NCI-H2196 (cell line): ENCODE results near the gene FUBP1.
A peak's percentile ranks its signal among the peaks of the same experiment; 100 is the strongest.
"Not testable (repeated sequence)": the region's sequence is repeated elsewhere in the genome, so short reads cannot be mapped to it uniquely, and the experiment has no call there.

Experiments
- DNase-seq: peaks from one replicate; lab custom pipeline; 2025; ENCODE audit not compliant: unreplicated experiment; lab: John Stamatoyannopoulos, UW

Gene FUBP1, protein sequence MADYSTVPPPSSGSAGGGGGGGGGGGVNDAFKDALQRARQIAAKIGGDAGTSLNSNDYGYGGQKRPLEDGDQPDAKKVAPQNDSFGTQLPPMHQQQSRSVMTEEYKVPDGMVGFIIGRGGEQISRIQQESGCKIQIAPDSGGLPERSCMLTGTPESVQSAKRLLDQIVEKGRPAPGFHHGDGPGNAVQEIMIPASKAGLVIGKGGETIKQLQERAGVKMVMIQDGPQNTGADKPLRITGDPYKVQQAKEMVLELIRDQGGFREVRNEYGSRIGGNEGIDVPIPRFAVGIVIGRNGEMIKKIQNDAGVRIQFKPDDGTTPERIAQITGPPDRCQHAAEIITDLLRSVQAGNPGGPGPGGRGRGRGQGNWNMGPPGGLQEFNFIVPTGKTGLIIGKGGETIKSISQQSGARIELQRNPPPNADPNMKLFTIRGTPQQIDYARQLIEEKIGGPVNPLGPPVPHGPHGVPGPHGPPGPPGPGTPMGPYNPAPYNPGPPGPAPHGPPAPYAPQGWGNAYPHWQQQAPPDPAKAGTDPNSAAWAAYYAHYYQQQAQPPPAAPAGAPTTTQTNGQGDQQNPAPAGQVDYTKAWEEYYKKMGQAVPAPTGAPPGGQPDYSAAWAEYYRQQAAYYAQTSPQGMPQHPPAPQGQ

DNA sequence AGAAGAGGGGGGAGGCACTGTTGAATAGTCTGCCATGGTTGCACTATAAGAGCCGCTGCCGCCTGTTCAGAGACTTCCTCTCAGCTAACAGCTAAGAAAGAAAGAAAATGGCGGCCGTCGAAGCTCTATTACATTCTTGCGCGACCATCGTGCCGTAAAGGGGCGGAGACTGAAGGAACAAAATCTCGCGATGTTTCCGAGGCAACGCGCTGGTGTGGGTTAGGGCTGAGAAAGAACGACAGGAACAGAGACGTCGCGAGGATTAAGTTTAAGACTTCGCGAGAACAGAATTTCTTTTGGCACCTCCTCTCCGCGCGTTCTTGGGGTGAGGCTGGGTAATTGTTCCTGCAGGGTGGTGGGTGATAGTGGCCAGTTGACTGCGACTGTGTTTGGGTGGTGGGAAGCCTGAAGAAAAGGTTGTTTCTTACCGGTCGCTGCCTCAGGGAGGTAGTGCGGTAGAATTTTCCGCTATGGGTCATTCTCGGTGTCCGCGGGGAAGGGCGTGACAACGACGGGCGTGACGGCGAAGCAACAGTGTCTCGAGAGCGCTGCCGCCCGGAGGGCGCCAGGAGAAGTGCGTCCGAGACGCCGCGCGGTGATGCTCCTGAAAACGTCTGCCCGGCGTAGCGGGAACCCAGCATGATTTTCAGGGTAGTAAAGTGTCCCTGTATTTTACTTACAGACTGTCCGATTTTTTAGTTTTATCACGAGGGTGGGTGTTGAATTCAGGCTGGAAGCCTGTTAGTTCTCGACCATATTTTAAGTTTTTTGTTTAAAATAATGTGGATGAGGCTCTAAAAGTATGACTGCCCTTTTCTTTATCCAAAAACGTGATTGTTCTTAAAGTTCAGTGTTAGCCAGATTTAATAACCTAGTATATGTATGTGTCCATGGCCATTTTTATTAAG, at the start of gene FUBP1:
TSS of gene FUBP1 (minus strand) at position 104 of the 908 bp plus-strand sequence. CDS start at position 36, 68 bp downstream.
- DNase-seq: peak; percentile 99

DNA sequence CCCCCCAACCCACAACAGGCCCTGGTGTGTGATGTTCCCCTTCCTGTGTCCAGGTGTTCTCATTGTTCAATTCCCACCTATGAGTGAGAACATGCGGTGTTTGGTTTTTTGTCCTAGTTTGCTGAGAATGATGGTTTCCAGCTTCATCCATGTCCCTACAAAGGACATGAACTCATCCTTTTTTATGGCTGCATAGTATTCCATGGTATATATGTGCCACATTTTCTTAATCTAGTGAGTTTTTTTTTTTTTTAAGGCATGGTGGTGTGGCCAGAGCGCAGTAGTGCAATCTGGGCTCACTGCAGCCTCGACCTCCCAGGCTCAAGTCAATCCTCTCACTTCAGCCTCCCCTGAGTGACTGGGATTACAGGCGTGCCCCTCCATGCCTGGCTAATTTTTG, 42.3 kb upstream of the FUBP1 start:
- not testable (repeated sequence) for DNase-seq

DNA sequence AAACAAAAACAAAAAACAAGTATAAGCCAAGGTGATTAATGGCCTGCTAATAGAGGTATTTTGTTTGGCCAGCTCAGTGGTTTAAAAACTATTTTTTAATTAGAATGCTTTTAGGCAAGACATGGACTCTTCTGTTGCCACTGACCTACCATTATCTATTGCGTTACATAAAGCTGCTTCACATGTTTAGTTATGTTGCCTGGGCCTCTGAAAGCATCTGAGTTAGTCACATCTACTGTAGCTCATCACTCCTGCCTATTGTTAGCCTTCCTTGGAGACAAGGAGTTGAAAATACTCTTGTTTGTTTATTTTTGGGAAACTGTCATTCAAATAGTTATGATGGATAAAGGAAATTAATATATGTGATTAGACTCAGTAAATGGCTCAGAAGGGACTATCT, 40.2 kb upstream of the FUBP1 start:
- no peak for DNase-seq

DNA sequence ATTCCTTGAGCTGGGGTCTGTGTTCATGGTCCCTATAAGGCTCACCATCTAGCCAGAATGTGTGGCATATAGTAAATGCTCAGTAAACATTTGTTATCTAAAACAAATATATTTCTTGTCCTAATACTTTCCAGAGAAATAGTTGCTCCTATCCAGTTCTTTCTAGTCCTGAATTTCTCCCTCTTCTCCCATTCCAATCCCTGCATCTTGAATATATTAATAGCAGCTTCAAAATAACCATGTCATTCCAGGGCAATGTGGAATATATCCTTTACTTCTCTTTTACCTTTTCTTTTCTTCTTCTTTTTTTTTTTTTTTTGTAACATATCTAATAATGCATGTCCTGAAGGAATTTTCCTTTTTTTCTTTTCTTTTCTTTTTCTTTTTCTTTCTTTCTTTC, 36.3 kb upstream of the FUBP1 start:
- no peak for DNase-seq

DNA sequence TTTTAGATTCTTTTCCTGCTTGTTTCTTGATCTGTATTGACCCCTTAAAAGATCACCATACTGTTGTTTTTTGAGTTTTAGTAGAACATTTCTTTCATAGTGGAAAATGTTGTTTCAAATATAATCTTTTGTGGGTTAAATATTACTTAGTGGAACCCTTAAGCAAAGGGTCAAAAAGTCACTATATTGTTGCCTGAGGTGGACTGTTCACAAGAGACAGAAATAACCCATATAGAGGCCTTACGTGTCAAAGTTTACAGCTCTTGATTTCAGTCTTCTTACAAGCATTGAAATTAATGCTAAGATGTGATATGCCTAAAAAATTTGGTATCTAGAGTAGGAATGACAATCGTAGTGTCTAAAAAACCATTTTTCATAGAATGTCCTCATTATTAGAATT, 32.2 kb upstream of the FUBP1 start:
- DNase-seq: no peak

DNA sequence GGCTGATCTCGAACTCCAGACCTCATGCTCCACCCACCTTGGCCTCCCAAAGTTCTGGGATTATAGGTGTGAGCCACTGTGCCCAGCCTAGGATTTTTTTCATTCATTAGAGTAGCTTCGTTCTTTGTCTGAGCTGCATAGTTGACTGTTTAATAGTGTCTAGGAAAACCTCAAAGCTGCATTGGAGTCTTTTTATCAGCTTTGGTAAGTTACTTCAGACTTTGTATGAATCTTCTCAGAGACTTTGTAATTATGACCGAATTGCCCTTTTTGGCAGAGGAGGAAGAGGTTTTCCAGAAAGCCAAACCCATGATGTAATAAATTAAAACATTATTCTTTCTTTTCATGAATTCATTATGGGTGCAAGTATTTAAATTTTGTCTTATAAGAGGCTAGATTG, 31.0 kb upstream of the FUBP1 start:
- no peak for DNase-seq

DNA sequence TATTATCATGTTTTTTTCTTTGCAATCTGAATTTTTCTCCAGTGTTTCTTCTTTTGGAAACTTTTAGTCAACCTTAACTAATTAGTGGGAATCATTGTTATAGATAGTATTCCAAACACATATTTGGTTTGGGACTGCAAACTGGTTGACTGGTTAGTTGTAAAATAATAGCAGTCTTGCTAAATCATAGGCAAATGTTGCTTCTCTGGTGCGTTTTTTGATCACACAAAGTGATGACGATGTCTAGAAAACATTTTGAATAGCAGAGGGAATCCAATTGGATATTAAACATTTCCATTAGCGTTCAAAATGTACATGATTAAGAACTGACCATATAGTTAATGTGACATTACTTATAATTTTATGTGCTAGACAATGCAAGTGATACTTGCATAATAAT, 30.4 kb upstream of the FUBP1 start:
- no peak for DNase-seq

DNA sequence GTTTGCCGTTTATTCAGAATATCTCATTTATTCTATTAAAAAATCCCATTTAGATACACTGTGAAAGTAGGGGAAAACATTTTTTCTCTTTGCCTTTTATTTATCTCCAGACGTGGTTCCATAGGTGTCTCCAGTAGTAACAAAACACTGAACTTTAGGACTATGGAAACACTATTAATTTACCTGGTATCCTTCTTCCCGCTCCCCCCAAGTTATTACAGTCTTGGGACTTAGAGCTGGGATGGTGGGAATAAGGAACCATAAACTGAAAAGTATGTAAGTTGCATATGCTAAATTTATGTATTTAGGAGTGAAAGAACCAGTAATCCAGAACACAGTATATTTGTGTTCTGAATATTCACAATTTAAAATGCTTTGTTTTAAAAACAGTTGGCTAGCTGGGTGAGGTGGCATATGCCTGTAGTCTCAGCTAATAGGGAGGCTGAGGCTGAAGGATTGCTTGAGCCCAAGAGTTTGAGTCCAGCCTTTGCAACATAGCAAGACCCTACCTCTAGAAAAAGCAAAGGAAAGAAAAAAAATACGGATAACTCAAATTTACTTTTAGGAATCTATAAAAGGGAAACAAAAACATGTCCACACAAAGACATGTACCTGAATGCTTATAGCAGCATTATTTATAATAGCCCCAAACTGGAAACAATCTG, 28.9 kb upstream of the FUBP1 start:
- no peak for DNase-seq

DNA sequence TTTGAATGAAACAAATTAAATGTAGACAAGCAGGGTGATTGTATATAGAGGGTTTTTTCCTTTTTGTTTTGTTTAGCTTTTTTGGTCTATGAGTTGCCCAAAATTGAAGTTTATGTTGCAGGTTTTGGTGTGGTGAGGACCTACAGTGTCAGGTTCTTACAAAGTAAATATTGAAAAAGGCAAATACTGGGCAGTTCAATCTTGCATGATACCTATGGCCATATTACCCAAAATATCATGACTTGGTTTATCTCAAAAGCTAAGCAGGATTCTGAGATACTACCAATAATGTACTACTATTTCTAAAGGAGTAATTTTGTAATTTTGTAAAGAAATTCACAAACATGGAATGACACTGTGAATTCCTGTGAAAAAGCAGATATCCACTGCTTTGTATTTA, 27.6 kb upstream of the FUBP1 start:
- no peak for DNase-seq

DNA sequence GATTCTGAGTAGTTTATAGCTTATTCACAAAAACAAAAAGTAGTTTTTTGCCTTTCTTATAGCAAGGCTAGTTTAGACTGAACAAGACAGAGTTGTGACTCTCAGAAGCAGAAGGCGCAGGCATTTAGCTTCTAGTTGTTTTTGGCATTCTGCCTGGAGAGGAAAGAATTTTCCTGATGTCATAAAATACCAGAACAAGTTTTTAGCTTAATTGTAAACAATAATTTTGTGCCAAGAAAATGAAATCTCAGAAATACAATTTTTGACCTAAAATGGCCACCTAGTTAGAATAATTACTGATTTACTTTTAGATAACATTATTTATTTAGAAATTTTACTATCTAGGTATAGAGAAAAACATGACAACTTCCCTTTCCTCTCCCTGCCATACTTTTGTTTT, 26.9 kb upstream of the FUBP1 start:
- DNase-seq: peak; percentile 62

DNA sequence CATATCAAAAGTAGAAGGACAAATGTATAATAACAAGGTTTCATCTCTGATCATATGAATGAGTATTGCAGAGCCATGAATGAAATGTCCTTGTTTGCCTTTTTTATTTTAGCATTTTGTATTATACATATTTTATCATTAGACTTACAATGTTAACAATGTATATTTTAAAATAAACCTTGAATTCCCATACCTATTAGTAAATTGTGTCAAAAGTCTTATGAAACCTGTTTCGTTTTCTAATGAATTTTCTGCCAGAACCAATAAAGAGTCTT, 26.5 kb upstream of the FUBP1 start:
- no peak for DNase-seq

DNA sequence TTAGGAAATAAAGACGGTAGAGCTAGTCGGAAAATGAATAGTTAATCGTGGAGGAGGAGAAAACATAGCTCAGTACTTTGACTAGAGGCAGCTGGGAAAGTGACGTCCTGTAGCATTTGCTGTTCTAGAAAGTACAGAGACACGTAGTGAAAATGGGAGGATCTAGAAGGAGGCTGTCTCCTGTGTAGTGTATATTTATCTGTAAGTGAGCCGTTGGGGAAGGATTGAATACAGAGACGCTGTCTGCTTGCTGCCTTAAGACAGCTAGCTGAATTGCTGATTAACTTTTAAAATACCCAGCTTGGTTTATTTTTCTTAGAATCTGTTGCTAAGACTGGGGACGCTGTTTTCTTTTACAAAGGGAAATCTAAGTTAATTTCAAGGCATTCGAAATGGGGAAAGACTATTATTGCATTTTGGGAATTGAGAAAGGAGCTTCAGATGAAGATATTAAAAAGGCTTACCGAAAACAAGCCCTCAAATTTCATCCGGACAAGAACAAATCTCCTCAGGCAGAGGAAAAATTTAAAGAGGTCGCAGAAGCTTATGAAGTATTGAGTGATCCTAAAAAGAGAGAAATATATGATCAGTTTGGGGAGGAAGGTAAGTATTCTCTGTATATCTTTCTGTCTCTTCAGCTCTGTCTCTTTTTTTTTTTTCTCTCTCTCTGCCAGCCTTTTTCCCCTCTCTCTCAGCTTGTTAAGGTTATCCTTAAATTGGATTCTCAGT, 26.0 kb upstream of the FUBP1 start, which contains the start of gene DNAJB4:
TSS of gene DNAJB4 (plus strand) at position 221 of the 729 bp plus-strand sequence. CDS start at position 393, 172 bp downstream.
- DNase-seq: no peak

DNA sequence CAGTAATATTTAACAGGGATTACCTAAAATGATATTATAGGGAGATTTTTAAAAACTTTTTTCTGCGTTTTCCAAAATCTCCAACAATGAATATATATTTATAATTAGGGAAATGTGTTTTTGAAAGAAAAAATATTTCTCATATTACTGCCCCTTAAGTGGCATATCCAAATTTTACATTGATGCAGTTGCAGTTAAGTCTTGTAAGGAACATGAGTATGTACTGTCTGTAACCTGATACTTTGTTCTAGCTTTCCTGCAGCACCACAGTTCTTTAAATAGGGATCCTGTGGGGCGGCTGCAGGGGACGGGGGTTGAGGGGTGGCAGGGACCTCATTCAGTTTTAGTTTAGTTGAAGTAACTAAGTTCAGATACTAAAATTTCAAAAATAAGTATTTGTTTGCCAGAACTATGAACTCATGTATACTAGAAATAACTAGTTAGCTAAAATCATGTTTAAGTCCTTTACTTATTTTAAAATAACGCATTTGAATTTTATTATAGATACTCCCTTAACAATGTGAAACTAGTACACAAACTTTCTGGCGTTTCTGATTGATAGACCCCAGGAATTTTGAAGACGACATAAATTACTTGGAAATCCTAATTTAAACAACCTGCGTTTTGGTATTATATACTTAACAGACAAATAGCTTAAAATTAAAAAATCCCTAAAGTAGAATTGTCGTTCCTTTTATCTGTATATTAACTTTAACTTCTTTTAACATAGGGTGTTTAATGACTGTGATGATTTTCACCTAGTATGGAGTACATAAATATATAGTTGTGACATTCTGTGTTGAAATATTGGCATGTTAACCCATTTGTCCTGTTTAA, 25.2 kb upstream of the FUBP1 start:
- no peak for DNase-seq

DNA sequence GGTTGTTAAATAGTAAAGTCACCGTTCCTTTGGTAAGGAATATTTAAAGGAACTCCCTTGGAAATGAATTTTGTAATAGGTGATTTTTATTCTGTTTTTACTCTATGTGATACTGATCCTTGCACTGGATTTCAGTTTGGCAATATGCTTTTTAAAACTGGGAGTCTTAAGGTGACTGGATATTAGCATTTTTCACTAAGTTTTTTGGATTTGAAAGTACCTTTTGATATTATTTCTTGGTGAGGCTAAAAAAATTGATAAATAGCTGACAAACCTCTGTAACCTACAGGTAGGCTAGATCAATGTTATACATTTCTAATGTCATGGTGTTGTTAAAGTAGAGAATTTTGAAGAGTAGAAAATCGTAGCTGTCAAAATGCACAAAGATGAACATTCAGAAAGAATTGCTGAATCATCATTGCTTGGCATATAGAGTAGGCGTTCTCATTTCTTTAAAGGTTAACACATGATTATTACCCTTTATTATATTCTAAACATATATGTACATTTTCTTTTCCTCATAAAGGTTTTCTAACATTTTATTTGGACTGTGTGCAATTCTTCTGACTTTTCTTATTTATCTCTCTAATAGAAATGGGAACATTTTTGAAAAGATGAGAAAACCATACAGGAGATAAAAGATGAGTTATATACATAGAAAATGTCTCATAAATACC, 24.3 kb upstream of the FUBP1 start:
- DNase-seq: no peak

DNA sequence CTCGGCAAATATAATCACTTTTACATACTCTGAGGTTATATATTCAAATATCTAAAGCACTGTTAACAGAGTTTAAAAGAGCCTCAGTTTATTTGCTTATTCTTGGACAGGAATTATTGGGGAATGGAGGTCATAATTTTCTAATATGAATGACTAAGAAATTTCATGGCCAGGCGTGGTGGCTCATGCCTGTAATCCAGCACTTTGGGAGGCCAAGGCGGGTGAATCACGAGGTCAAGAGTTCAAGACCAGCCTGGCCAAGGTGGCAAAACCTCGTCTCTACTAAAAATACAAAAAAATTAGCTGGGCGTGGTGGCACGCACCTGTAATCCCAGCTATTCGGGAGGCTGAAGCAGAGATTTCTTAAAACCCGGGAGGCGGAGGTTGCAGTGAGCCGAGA, 21.7 kb upstream of the FUBP1 start:
- not testable (repeated sequence) for DNase-seq

DNA sequence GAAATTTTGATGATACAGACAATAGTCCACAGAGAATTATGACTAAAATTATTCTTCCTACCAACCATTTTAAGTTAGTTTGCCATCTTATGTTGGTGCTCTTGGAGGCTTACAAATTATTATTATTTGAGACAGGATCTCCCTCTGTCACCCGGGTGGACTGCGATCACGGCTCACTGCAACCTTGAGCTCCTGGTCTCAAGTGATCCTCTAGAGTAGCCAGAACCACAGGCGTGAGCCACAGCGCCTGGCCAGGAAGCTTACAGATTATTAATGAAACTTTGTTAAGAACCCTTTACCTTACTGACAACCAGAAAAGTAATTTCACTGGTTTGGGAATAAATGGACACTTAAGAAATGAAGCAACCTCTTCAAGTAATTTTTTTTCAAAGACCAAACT, 17.9 kb upstream of the FUBP1 start:
- DNase-seq: no peak

DNA sequence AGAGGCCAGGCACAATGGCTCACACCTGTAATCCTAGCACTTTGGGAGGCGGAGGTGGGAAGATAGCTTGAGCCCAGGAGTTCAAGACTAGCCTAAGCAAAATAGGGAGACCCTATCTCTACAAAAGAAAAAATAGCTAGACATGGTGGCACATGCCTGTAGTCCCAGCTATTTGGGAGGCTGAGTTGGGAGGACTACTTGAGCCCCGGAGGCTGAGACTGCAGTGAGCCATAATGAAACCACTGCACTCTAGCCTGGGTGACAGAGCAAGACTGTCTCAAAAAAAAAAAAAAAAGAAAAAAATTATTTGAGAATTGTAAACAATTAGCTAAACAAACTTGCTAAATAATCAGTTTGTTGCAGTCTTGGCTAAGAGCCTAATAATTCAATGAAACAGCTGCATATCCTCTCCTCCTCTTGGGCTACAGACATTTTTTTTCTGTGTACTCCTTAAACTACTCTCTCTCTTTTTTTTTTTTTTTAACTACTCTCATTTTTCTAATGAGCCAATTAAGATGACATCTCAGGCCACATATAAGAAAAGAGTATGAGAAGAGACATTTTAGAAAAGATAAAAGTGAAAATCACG, 15.3 kb upstream of the FUBP1 start:
- DNase-seq: no peak

DNA sequence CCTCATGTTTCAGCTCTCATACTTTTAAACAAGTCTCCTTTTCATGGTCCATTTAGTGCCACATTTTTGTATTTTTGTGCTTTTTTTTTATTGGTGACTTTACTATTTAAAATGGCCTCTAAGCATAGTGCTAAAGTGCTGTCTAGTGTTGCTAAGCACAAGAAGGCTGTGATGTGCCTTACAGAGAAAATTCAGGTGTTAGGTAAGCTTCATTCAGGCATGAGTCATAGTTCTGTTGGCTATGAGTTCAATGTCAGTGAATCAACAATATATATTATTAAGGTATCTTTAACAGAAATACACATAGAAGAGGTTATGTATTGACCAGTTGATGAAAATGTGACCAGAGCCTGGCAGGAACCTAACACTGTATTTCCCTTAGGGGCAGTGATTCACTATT, 12.8 kb upstream of the FUBP1 start:
- no peak for DNase-seq
